Liver (tissue), 9 donors: Measurements from ENCODE around the gene TRAPPC10. TPM values are rescaled to one million over a fixed set of nuclear protein-coding genes. Genes with fewer than 3 reads are reported as not detected.

Experiments used
- DNase-seq: peaks from one replicate; pipeline ENCODE4 v3.0.0-alpha.2; 2017; ENCODE audit warnings: low spot score
- H3K27ac ChIP-seq, 2 donors: one replicate each; pipeline ENCODE4 v1.7.0; 2013; ENCODE audit warnings: inconsistent platforms in 2 of 2, low read length in 2 of 2, control low read depth in 1 of 2, low read depth in 1 of 2, mild to moderate bottlenecking in 1 of 2
- H3K27me3 ChIP-seq, 4 donors: one replicate each; pipeline versions ENCODE4 v1.6.1 to v1.7.0; 2013; ENCODE audit warnings: low read length in 3 of 4, inconsistent platforms in 1 of 4, mild to moderate bottlenecking in 1 of 4, moderate library complexity in 1 of 4; ENCODE audit not compliant: control insufficient read depth in 4 of 4, insufficient read depth in 4 of 4
- H3K36me3 ChIP-seq, 4 donors: one replicate each; pipeline versions ENCODE4 v1.6.1 to v1.7.0; 2013; ENCODE audit warnings: low read length in 3 of 4, mild to moderate bottlenecking in 3 of 4, low read depth in 1 of 4, moderate library complexity in 1 of 4; ENCODE audit not compliant: control insufficient read depth in 4 of 4, insufficient read depth in 3 of 4
- H3K4me1 ChIP-seq, 4 donors: one replicate each; pipeline versions ENCODE4 v1.6.1 to v1.7.0; 2013; ENCODE audit warnings: low read length in 3 of 4, mild to moderate bottlenecking in 3 of 4, moderate library complexity in 1 of 4; ENCODE audit not compliant: control insufficient read depth in 4 of 4, insufficient read depth in 4 of 4
- H3K4me3 ChIP-seq, 3 donors: one replicate each; pipeline versions ENCODE4 v1.6.1 to v1.7.0; 2013; ENCODE audit warnings: low read length in 3 of 3, control low read depth in 1 of 3, low read depth in 1 of 3, mild to moderate bottlenecking in 1 of 3
- H3K9ac ChIP-seq, 2 donors: one replicate each; pipeline ENCODE4 v1.7.0; 2013; ENCODE audit warnings: low read length in 2 of 2, mild to moderate bottlenecking in 2 of 2, moderate library complexity in 2 of 2, control low read depth in 1 of 2, low read depth in 1 of 2
- H3K9me3 ChIP-seq, 4 donors: one replicate each; pipeline versions ENCODE4 v1.6.1 to v1.7.0; 2013; ENCODE audit warnings: low read length in 3 of 4; ENCODE audit not compliant: control insufficient read depth in 4 of 4
- EGR1 ChIP-seq, 2 donors: IDR thresholded peaks; 2 replicates each; pipeline ENCODE4 v1.6.1; 2016 to 2018; ENCODE audit warnings: antibody characterized with exemption in 2 of 2, low read depth in 2 of 2
- FOXA2 ChIP-seq: IDR thresholded peaks from 2 replicates; pipeline ENCODE4 v1.6.1; 2016; ENCODE audit warnings: antibody characterized with exemption
- GABPA ChIP-seq, 2 donors: IDR thresholded peaks in 1 of 2; conservative IDR thresholded peaks in 1 of 2; 2 replicates each; pipeline ENCODE4 v1.6.1; 2016; ENCODE audit warnings: antibody characterized with exemption in 2 of 2, mild to moderate bottlenecking in 1 of 2, moderate library complexity in 1 of 2
- JUND ChIP-seq, 2 donors: IDR thresholded peaks; 2 replicates each; pipeline ENCODE4 v1.6.1; 2016; ENCODE audit warnings: antibody characterized with exemption in 2 of 2
- RAD21 ChIP-seq, 2 donors: IDR thresholded peaks; 2 replicates each; pipeline ENCODE4 v1.6.1; 2016; ENCODE audit warnings: antibody characterized with exemption in 2 of 2, mild to moderate bottlenecking in 2 of 2
- RXRA ChIP-seq, 2 donors: IDR thresholded peaks; 2 replicates each; pipeline ENCODE4 v1.6.1; 2017 to 2018; ENCODE audit warnings: antibody characterized with exemption in 2 of 2, mild to moderate bottlenecking in 1 of 2
- SP1 ChIP-seq: IDR thresholded peaks from 2 replicates; pipeline ENCODE4 v1.6.1; 2018; ENCODE audit warnings: antibody characterized with exemption, mild to moderate bottlenecking
- TAF1 ChIP-seq: conservative IDR thresholded peaks from 2 replicates; pipeline ENCODE4 v1.6.1; 2016; ENCODE audit warnings: antibody characterized with exemption, mild to moderate bottlenecking
- YY1 ChIP-seq: IDR thresholded peaks from 2 replicates; pipeline ENCODE4 v1.6.1; 2016; ENCODE audit warnings: antibody characterized with exemption, mild to moderate bottlenecking
- WGBS: extraction: QIAGEN DNeasy Blood & Tissue Kit; methylation state at CpG from one replicate; pipeline ENCODE4 v1.1.7; 2013; 5-methylcytosine and 5-hydroxymethylcytosine counted together
- polyA plus RNA-seq, 2 donors: library from polyadenylated mRNA; stranded (reverse) in 1 of 2; unstranded in 1 of 2; fragments of 200-250 nt in 1 of 2; fragments of >200 nt in 1 of 2; fragmentation: Nextera tagmentation in 1 of 2; extraction: Ambion mirVana in 1 of 2; gene quantifications; one replicate each; pipeline versions ENCODE4 v1.2.1 to v1.2.3, GENCODE V29; 2013 to 2015
- total RNA-seq, 2 donors: library from RNA; depleted of rRNA; stranded (reverse); fragments of >200 nt; gene quantifications; one replicate each; pipeline ENCODE4 v1.2.3, GENCODE V29; 2014
- TF ChIP-seq, protein P1 (sequence below): IDR thresholded peaks from 2 replicates; pipeline ENCODE4 v1.6.1; 2016; ENCODE audit warnings: antibody characterized with exemption, mild to moderate bottlenecking
- TF ChIP-seq, protein P2 (sequence below): fragments of 150-350 bp; IDR thresholded peaks from 2 replicates; pipeline ENCODE4 v1.5.1; 2017; ENCODE audit warnings: improper control_type of control experiment, low read depth, low read length; ENCODE audit not compliant: missing input control
- TF ChIP-seq, protein P3 (sequence below): IDR thresholded peaks from 2 replicates; pipeline ENCODE4 v1.6.1; 2016; ENCODE audit warnings: antibody characterized with exemption
- TF ChIP-seq, protein P4 (sequence below): IDR thresholded peaks from 2 replicates; pipeline ENCODE4 v1.6.1; 2016; ENCODE audit warnings: antibody characterized with exemption
- TF ChIP-seq, protein P5 (sequence below): IDR thresholded peaks from 2 replicates; pipeline ENCODE4 v1.6.1; 2016; ENCODE audit warnings: antibody characterized with exemption
- donor health status: healthy.
- donor health status: healthy.
- donor health status: healthy.
- donor health status: healthy.
- donor health status: healthy.

TRAPPC10 gene
- total and polyA plus RNA-seq, 4 donors: 4.9 to 24.9 (median 11.9) TPM

DNA sequence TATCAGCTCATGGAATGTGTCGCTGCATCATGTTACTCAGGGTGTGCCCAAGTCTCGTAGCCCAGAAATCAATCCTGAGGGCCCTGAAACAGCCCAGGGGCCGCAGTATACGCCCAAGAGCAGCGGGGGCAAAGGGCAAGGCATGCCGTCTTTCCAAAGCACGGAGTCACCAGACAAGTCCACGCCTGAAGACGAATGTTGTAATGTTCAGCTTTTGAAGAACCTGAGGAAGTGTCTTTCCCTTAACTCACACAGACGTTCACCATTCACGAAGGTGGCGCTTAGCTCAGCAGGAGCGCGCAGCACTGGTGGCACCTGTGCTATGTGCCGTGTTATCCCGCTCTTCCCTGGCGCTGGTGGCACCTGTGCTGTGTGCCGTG, 76.3 kb downstream of the TRAPPC10 start:
- no peak for DNase-seq

More for the DNA sequence above, 76.3 kb downstream of the TRAPPC10 start:
- Histone ChIP-seq H3K4me1 (peaks cover 1 to 29% (median 9%) of the 10 kb centered on the region in 4 donors), H3K36me3 (peaks cover 16 to 42% (median 23%) of the 10 kb centered on the region in 4 donors), H3K27me3 (no peaks in the 10 kb centered on the region), H3K27ac (peak overlapping the region in 1 of 2 donors; percentile 9), H3K9me3 (no peaks in the 10 kb centered on the region), H3K9ac (no peak overlapping the region), H3K4me3 (no peak overlapping the region)
- no peak for TF ChIP-seq EGR1 (IDR thresholded peaks at IDR 0.05; ENCODE audit: low read depth in 2 of 2)
- TF ChIP-seq, protein P1, sequence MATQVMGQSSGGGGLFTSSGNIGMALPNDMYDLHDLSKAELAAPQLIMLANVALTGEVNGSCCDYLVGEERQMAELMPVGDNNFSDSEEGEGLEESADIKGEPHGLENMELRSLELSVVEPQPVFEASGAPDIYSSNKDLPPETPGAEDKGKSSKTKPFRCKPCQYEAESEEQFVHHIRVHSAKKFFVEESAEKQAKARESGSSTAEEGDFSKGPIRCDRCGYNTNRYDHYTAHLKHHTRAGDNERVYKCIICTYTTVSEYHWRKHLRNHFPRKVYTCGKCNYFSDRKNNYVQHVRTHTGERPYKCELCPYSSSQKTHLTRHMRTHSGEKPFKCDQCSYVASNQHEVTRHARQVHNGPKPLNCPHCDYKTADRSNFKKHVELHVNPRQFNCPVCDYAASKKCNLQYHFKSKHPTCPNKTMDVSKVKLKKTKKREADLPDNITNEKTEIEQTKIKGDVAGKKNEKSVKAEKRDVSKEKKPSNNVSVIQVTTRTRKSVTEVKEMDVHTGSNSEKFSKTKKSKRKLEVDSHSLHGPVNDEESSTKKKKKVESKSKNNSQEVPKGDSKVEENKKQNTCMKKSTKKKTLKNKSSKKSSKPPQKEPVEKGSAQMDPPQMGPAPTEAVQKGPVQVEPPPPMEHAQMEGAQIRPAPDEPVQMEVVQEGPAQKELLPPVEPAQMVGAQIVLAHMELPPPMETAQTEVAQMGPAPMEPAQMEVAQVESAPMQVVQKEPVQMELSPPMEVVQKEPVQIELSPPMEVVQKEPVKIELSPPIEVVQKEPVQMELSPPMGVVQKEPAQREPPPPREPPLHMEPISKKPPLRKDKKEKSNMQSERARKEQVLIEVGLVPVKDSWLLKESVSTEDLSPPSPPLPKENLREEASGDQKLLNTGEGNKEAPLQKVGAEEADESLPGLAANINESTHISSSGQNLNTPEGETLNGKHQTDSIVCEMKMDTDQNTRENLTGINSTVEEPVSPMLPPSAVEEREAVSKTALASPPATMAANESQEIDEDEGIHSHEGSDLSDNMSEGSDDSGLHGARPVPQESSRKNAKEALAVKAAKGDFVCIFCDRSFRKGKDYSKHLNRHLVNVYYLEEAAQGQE: no peak
- TF ChIP-seq, protein P2, sequence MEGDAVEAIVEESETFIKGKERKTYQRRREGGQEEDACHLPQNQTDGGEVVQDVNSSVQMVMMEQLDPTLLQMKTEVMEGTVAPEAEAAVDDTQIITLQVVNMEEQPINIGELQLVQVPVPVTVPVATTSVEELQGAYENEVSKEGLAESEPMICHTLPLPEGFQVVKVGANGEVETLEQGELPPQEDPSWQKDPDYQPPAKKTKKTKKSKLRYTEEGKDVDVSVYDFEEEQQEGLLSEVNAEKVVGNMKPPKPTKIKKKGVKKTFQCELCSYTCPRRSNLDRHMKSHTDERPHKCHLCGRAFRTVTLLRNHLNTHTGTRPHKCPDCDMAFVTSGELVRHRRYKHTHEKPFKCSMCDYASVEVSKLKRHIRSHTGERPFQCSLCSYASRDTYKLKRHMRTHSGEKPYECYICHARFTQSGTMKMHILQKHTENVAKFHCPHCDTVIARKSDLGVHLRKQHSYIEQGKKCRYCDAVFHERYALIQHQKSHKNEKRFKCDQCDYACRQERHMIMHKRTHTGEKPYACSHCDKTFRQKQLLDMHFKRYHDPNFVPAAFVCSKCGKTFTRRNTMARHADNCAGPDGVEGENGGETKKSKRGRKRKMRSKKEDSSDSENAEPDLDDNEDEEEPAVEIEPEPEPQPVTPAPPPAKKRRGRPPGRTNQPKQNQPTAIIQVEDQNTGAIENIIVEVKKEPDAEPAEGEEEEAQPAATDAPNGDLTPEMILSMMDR: no peak
- TF ChIP-seq, protein P3, sequence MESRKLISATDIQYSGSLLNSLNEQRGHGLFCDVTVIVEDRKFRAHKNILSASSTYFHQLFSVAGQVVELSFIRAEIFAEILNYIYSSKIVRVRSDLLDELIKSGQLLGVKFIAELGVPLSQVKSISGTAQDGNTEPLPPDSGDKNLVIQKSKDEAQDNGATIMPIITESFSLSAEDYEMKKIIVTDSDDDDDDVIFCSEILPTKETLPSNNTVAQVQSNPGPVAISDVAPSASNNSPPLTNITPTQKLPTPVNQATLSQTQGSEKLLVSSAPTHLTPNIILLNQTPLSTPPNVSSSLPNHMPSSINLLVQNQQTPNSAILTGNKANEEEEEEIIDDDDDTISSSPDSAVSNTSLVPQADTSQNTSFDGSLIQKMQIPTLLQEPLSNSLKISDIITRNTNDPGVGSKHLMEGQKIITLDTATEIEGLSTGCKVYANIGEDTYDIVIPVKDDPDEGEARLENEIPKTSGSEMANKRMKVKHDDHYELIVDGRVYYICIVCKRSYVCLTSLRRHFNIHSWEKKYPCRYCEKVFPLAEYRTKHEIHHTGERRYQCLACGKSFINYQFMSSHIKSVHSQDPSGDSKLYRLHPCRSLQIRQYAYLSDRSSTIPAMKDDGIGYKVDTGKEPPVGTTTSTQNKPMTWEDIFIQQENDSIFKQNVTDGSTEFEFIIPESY: no peak
- no peak for TF ChIP-seq YY1
- TF ChIP-seq FOXA2: no peak
- TF ChIP-seq RAD21 (IDR thresholded peaks at IDR 0.05): no peak
- no peak for TF ChIP-seq JUND (IDR thresholded peaks at IDR 0.05)
- TF ChIP-seq, protein P4, sequence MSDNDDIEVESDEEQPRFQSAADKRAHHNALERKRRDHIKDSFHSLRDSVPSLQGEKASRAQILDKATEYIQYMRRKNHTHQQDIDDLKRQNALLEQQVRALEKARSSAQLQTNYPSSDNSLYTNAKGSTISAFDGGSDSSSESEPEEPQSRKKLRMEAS: no peak
- TF ChIP-seq, protein P5, sequence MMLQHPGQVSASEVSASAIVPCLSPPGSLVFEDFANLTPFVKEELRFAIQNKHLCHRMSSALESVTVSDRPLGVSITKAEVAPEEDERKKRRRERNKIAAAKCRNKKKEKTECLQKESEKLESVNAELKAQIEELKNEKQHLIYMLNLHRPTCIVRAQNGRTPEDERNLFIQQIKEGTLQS: no peak
- TF ChIP-seq TAF1: no peak
- TF ChIP-seq RXRA (IDR thresholded peaks at IDR 0.05): no peak
- TF ChIP-seq SP1: no peak
- TF ChIP-seq GABPA (IDR thresholded peaks at IDR 0.05 in 1 of 2, conservative IDR thresholded peaks at IDR 0.05 in 1 of 2): no peak
- WGBS: 86% methylated on average over 18 of the region's 18 CpGs
